Measurements from ENCODE around the gene SYN1. TPM values are rescaled to one million over a fixed set of nuclear protein-coding genes. Genes with fewer than 3 reads are reported as not detected.
A peak's percentile ranks its signal among the peaks of the same experiment; 100 is the strongest.

The SYN1 gene
- total RNA-seq, 6 experiments from 2014 or later: 0.22 to 3.1 (median 0.37) TPM; not detected in 1

- no peak for DNase-seq
- H3K27ac ChIP-seq: no peak overlapping the region
- H3K4me3 ChIP-seq: no peak overlapping the region
- H3K27me3 ChIP-seq: no peaks in the 10 kb centered on the region
- ATAC-seq: no peak
- WGBS (ENCODE audit: insufficient coverage, low coverage, low lambda C conversion rate, missing lambda C conversion rate): 70% methylated on average over 12 of the region's 13 CpGs
- H3K9me3 ChIP-seq: no peaks in the 10 kb centered on the region
- peaks cover 0 to 32% (median 0%) of the 10 kb centered on the region in 4 donors for H3K36me3 ChIP-seq
- intact Hi-C loops (cut with DNase I): no loop called here
- TF ChIP-seq CTCF (IDR thresholded peaks at IDR 0.05): no peak
- no peaks in the 10 kb centered on the region for H3K4me1 ChIP-seq
Observed at GRCh38 chrX:47571896-47572295, 47.8 kb downstream of the SYN1 start.

GRCh38 chrX:47571215-47571614, 48.4 kb downstream of the SYN1 start:
- Histone ChIP-seq H3K36me3 (peaks cover 0 to 37% (median 0%) of the 10 kb centered on the region in 4 donors), H3K9me3 (no peaks in the 10 kb centered on the region), H3K27ac (no peak overlapping the region), H3K27me3 (no peaks in the 10 kb centered on the region), H3K4me3 (no peak overlapping the region), H3K4me1 (no peaks in the 10 kb centered on the region)
- no peak for TF ChIP-seq POLR2A (IDR thresholded peaks at IDR 0.05)
- WGBS (ENCODE audit: insufficient coverage, low coverage, low lambda C conversion rate, missing lambda C conversion rate): no CpG with 5 or more reads among the region's 11 CpGs
- DNase-seq (no peak), ATAC-seq (no peak)
- intact Hi-C loops (cut with DNase I): no loop called here

GRCh38 chrX:47570794-47571193, 48.9 kb downstream of the SYN1 start:
- Histone ChIP-seq H3K27me3 (no peaks in the 10 kb centered on the region), H3K9me3 (no peaks in the 10 kb centered on the region), H3K27ac (no peak overlapping the region), H3K4me3 (no peak overlapping the region), H3K36me3 (peaks cover 0 to 41% (median 0%) of the 10 kb centered on the region in 4 donors), H3K4me1 (no peaks in the 10 kb centered on the region)
- WGBS (ENCODE audit: insufficient coverage, low coverage, low lambda C conversion rate, missing lambda C conversion rate): 50% methylated on average over 3 of the region's 8 CpGs
- intact Hi-C loops (cut with DNase I): no loop called here
- ATAC-seq (no peak), DNase-seq (no peak)
- no peak for TF ChIP-seq CTCF (IDR thresholded peaks at IDR 0.05)
- no peak for TF ChIP-seq POLR2A (IDR thresholded peaks at IDR 0.05)

- WGBS (ENCODE audit: insufficient coverage, low coverage, low lambda C conversion rate, missing lambda C conversion rate): 84% methylated on average over 3 of the region's 13 CpGs
- intact Hi-C loops (cut with DNase I): no loop called here
- no peaks in the 10 kb centered on the region for H3K27me3 ChIP-seq
- no peaks in the 10 kb centered on the region for H3K9me3 ChIP-seq
- no peak overlapping the region for H3K27ac ChIP-seq
- DNase-seq (no peak), ATAC-seq (peak in 3 of 4 donors; percentile 15 to 29 (median 28))
- peaks cover 0 to 48% (median 7%) of the 10 kb centered on the region in 4 donors for H3K36me3 ChIP-seq
- TF ChIP-seq CTCF (IDR thresholded peaks at IDR 0.05): peak; percentile 10 to 33 (median 18)
- no peak for TF ChIP-seq POLR2A (IDR thresholded peaks at IDR 0.05)
- no peaks in the 10 kb centered on the region for H3K4me1 ChIP-seq
- no peak overlapping the region for H3K4me3 ChIP-seq
Observed at GRCh38 chrX:47568656-47569295, 50.9 kb downstream of the SYN1 start.

- no peak for DNase-seq
- Histone ChIP-seq H3K9me3 (no peaks in the 10 kb centered on the region), H3K4me1 (no peaks in the 10 kb centered on the region), H3K27ac (no peak overlapping the region), H3K27me3 (no peaks in the 10 kb centered on the region), H3K4me3 (no peak overlapping the region), H3K36me3 (peaks cover 0 to 57% (median 7%) of the 10 kb centered on the region in 4 donors)
- no peak for ATAC-seq
- intact Hi-C loops (cut with DNase I): no loop called here
- TF ChIP-seq POLR2A (IDR thresholded peaks at IDR 0.05): no peak
- 86% methylated on average over 9 of the region's 11 CpGs for WGBS (ENCODE audit: insufficient coverage, low coverage, low lambda C conversion rate, missing lambda C conversion rate)
Observed at GRCh38 chrX:47566841-47567240, 52.8 kb downstream of the SYN1 start.
